Measurements from ENCODE around the gene MSI2. TPM values are rescaled to one million over a fixed set of nuclear protein-coding genes. Genes with fewer than 3 reads are reported as not detected.

The MSI2 gene
- total and polyA plus RNA-seq, 5 experiments from 2014 or later, result 2.5 to 136 (median 4.9) TPM

DNA sequence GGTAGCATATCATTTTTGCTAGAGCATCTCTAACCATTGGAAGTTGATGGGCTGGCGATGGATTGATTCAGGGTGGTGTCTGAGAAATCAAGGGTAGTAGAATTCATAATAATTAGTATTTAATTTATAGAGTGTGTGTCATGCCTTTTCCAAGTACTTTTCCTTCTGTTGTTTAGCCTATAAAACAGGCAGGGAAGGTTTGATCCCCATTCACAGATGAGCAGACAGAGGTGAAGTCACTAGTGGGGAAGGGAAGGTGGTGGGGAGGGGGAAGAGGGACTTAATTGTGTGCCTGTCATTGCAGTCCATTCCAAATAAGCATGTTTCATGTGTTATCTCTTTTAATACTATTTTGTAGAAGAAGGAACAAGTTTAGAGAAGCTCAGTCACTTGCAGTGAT, 131.3 kb downstream of the MSI2 start:
- Mint-ChIP-seq H3K36me3 (peaks cover 47 to 86% (median 55%) of the 10 kb centered on the region in 3 donors), H3K4me1 (peaks cover 10 to 25% (median 11%) of the 10 kb centered on the region in 4 donors), H3K9me3 (peaks cover 9 to 75% (median 32%) of the 10 kb centered on the region in 9 donors), H3K27ac (no peak overlapping the region), H3K27me3 (no peaks in the 10 kb centered on the region), H3K4me3 (no peak overlapping the region)
- DNase-seq (no peak), ATAC-seq (no peak)
- POLR2A ChIA-PET, result no interaction called here

GRCh38 chr17:57388131-57388725, 131.9 kb downstream of the MSI2 start:
- H3K27ac Mint-ChIP-seq, result peak overlapping the region in 1 of 10 donors; percentile 51
- H3K9me3 Mint-ChIP-seq, result peaks cover 10 to 75% (median 32%) of the 10 kb centered on the region in 9 donors
- no peak overlapping the region for H3K4me3 Mint-ChIP-seq
- POLR2A ChIA-PET, result no interaction called here
- ATAC-seq (no peak), DNase-seq (no peak)
- H3K27me3 Mint-ChIP-seq, result no peaks in the 10 kb centered on the region
- peaks cover 49 to 88% (median 57%) of the 10 kb centered on the region in 3 donors for H3K36me3 Mint-ChIP-seq
- peaks cover 9 to 25% (median 11%) of the 10 kb centered on the region in 4 donors for H3K4me1 Mint-ChIP-seq

GRCh38 chr17:57389473-57389872, 133.2 kb downstream of the MSI2 start:
- no peaks in the 10 kb centered on the region for H3K27me3 Mint-ChIP-seq
- H3K4me3 Mint-ChIP-seq, result no peak overlapping the region
- ATAC-seq, result no peak
- peaks cover 9 to 26% (median 14%) of the 10 kb centered on the region in 4 donors for H3K4me1 Mint-ChIP-seq
- peaks cover 48 to 85% (median 52%) of the 10 kb centered on the region in 3 donors for H3K36me3 Mint-ChIP-seq
- DNase-seq, result no peak
- POLR2A ChIA-PET, result interaction anchor here (1.0 kb wide), 1 partner anchor 15 kb away, joined by 3 read pairs; no protein-coding TSS in a partner anchor
- peaks cover 11 to 72% (median 29%) of the 10 kb centered on the region in 9 donors for H3K9me3 Mint-ChIP-seq
- peak overlapping the region in 1 of 10 donors; percentile 40 for H3K27ac Mint-ChIP-seq

GRCh38 chr17:57391076-57391825, 134.9 kb downstream of the MSI2 start:
- no peak for ATAC-seq
- Mint-ChIP-seq H3K4me3 (peak overlapping the region in 1 of 10 donors; percentile 4), H3K4me1 (peaks cover 19 to 33% (median 24%) of the 10 kb centered on the region in 4 donors), H3K9me3 (peaks cover 9 to 55% (median 14%) of the 10 kb centered on the region in 9 donors), H3K36me3 (peaks cover 34 to 71% (median 41%) of the 10 kb centered on the region in 3 donors), H3K27ac (no peak overlapping the region), H3K27me3 (no peaks in the 10 kb centered on the region)
- POLR2A ChIA-PET, result no interaction called here
- no peak for DNase-seq

- no peak for ATAC-seq
- POLR2A ChIA-PET, result no interaction called here
- Mint-ChIP-seq H3K27me3 (no peaks in the 10 kb centered on the region), H3K36me3 (peaks cover 31 to 64% (median 37%) of the 10 kb centered on the region in 3 donors), H3K27ac (no peak overlapping the region), H3K9me3 (peaks cover 9 to 48% (median 11%) of the 10 kb centered on the region in 9 donors), H3K4me3 (no peak overlapping the region), H3K4me1 (peaks cover 19 to 34% (median 24%) of the 10 kb centered on the region in 4 donors)
- no peak for DNase-seq
Observed at GRCh38 chr17:57391857-57392471, 135.6 kb downstream of the MSI2 start.

DNA sequence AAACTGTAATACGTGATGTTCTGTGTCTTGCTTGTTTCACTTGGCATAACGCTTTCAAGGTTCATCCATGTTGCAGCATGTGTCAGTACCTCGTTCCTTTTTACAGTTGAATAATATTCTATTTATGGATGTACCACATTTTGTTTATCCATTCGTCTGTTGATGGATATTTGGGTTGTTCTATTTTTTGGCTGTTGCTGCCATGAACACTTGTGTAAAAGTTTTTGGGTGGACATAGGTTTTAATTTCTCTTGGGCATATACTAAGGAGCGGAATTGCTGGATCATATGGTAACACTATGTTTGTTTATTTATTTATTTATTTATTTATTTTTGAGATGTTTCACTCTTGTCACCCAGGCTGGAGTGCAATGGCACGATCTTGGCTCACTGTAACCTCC, 137.0 kb downstream of the MSI2 start:
- Mint-ChIP-seq H3K27ac (no peak overlapping the region), H3K4me1 (peaks cover 19 to 37% (median 30%) of the 10 kb centered on the region in 4 donors), H3K9me3 (peaks cover 0 to 35% (median 6%) of the 10 kb centered on the region in 9 donors), H3K4me3 (no peak overlapping the region), H3K27me3 (no peaks in the 10 kb centered on the region), H3K36me3 (peaks cover 19 to 50% (median 31%) of the 10 kb centered on the region in 3 donors)
- POLR2A ChIA-PET, result no interaction called here
- DNase-seq (no peak), ATAC-seq (no peak)

GRCh38 chr17:57394375-57394774, 138.1 kb downstream of the MSI2 start:
- DNase-seq, result no peak
- Mint-ChIP-seq H3K27me3 (no peaks in the 10 kb centered on the region), H3K36me3 (peaks cover 16 to 44% (median 26%) of the 10 kb centered on the region in 3 donors), H3K27ac (no peak overlapping the region), H3K9me3 (peaks cover 0 to 31% (median 6%) of the 10 kb centered on the region in 9 donors), H3K4me1 (peaks cover 19 to 38% (median 29%) of the 10 kb centered on the region in 4 donors), H3K4me3 (peak overlapping the region in 1 of 10 donors; percentile 34)
- POLR2A ChIA-PET, result no interaction called here
- no peak for ATAC-seq

GRCh38 chr17:57395721-57396321, 139.5 kb downstream of the MSI2 start:
- Mint-ChIP-seq H3K27ac (peak overlapping the region in 1 of 10 donors; percentile 55), H3K36me3 (peaks cover 16 to 32% (median 32%) of the 10 kb centered on the region in 3 donors), H3K4me1 (peaks cover 18 to 42% (median 29%) of the 10 kb centered on the region in 4 donors), H3K27me3 (no peaks in the 10 kb centered on the region), H3K9me3 (peaks cover 0 to 25% (median 6%) of the 10 kb centered on the region in 9 donors), H3K4me3 (no peak overlapping the region)
- ATAC-seq (no peak), DNase-seq (no peak)
- POLR2A ChIA-PET, result no interaction called here

GRCh38 chr17:57396511-57396921, 140.2 kb downstream of the MSI2 start:
- DNase-seq (no peak), ATAC-seq (no peak)
- POLR2A ChIA-PET, result no interaction called here
- H3K4me1 Mint-ChIP-seq, result peaks cover 18 to 49% (median 32%) of the 10 kb centered on the region in 4 donors
- peaks cover 0 to 20% (median 6%) of the 10 kb centered on the region in 9 donors for H3K9me3 Mint-ChIP-seq
- peaks cover 12 to 36% (median 28%) of the 10 kb centered on the region in 3 donors for H3K36me3 Mint-ChIP-seq
- H3K4me3 Mint-ChIP-seq, result no peak overlapping the region
- no peaks in the 10 kb centered on the region for H3K27me3 Mint-ChIP-seq
- peak overlapping the region in 2 of 10 donors; percentile 52 to 55 for H3K27ac Mint-ChIP-seq

DNA sequence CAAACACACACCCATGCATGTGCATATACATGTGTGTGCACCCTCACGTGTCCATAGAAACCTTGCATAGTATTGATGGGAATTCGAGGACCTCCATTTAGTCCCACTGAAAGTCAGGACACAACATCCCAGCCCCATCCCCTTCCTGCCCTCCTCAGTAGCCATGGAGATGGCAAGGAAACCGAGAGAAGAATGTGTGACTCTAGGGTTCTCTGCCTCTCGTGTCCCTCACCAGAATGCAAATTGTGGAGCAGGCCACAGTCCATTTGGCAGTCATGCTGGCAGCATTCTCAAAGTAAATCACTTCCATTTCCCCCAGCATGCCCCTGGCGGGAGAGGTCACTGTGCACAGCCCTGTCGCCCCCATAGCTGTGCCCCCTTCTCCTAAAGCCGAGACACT, 141.1 kb downstream of the MSI2 start:
- H3K9me3 Mint-ChIP-seq, result peaks cover 0 to 15% (median 6%) of the 10 kb centered on the region in 9 donors
- POLR2A ChIA-PET, result no interaction called here
- H3K4me1 Mint-ChIP-seq, result peaks cover 18 to 51% (median 33%) of the 10 kb centered on the region in 4 donors
- peaks cover 11 to 41% (median 22%) of the 10 kb centered on the region in 3 donors for H3K36me3 Mint-ChIP-seq
- DNase-seq, result no peak
- H3K4me3 Mint-ChIP-seq, result no peak overlapping the region
- ATAC-seq, result no peak
- no peaks in the 10 kb centered on the region for H3K27me3 Mint-ChIP-seq
- no peak overlapping the region for H3K27ac Mint-ChIP-seq

DNA sequence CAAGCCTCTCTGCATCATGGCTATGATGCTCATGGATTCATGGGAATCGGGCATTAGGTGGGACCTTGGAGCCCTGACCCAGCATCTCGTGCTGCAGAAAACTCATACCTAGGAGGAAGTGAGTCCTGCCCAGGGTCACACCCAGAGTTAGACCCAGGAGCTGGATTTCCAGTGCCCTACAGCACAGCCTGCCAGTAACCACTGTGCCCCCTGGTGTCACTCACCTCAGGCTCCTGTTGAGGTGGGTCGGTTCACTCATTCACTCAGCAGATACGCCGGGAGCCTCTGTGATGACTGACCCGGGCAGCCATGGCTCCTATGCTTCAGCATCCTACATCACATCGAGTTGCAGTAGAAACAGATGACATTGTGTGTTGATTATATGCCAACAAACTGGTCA, 143.4 kb downstream of the MSI2 start:
- POLR2A ChIA-PET, result interaction anchor here (0.6 kb wide), 1 partner anchor 11 kb away, joined by 4 read pairs; no protein-coding TSS in a partner anchor
- H3K4me3 Mint-ChIP-seq, result no peak overlapping the region
- no peak overlapping the region for H3K27ac Mint-ChIP-seq
- ATAC-seq, result no peak
- no peak for DNase-seq
- H3K27me3 Mint-ChIP-seq, result no peaks in the 10 kb centered on the region
- peaks cover 0 to 46% (median 9%) of the 10 kb centered on the region in 3 donors for H3K36me3 Mint-ChIP-seq
- peaks cover 21 to 59% (median 37%) of the 10 kb centered on the region in 4 donors for H3K4me1 Mint-ChIP-seq
- H3K9me3 Mint-ChIP-seq, result peaks cover 0 to 3% (median 0%) of the 10 kb centered on the region in 9 donors

DNA sequence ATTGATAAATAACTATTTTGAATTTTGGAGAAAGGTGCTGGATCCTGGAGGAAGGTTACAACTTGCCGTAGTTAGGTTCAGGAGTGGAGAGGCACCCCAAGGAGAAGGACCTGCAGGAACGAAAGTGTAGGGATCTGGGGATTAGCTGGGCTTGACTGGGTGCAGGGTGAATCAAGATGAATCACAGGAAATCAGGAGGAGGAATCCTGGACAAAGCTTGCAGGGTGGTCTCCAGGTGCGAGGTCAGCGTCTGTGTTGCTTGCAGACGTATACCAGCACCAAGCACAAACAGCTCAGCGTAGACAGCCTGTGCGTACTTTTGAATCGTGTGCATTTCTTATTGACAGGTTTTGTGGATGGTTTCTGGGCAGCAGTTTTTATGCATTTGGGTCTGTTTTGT, 144.3 kb downstream of the MSI2 start:
- POLR2A ChIA-PET, result interaction anchor here (0.8 kb wide), 1 partner anchor 58 kb away, joined by 3 read pairs; no protein-coding TSS in a partner anchor
- ATAC-seq, result no peak

More for the DNA sequence above, 144.3 kb downstream of the MSI2 start:
- no peaks in the 10 kb centered on the region for H3K9me3 Mint-ChIP-seq
- no peaks in the 10 kb centered on the region for H3K27me3 Mint-ChIP-seq
- DNase-seq, result no peak
- peaks cover 16 to 54% (median 30%) of the 10 kb centered on the region in 4 donors for H3K4me1 Mint-ChIP-seq
- H3K36me3 Mint-ChIP-seq, result peaks cover 0 to 43% (median 6%) of the 10 kb centered on the region in 3 donors
- no peak overlapping the region for H3K4me3 Mint-ChIP-seq
- peak overlapping the region in 2 of 10 donors; percentile 24 to 40 for H3K27ac Mint-ChIP-seq
